A673 (cell line): ENCODE measurements around the gene LDHAL6B.

Source experiments
- EZH2 ChIP-seq: fragments of 200-600 bp; sonication (generic); IDR thresholded peaks from 2 replicates; pipeline ENCODE4 v1.6.1; 2017; ENCODE audit warnings: borderline replicate concordance, low read depth, mild to moderate bottlenecking, mixed read lengths, antibody characterized with exemption, low read length; ENCODE audit not compliant: poor library complexity, severe bottlenecking
- TF ChIP-seq, protein P1 (sequence below): fragments of 300-800, 200-600 bp; sonication (generic); conservative IDR thresholded peaks from 2 replicates; pipeline ENCODE4 v1.5.1; 2017; ENCODE audit warnings: low read depth, mild to moderate bottlenecking, antibody characterized with exemption, low read length, moderate library complexity, mixed read lengths

DNA sequence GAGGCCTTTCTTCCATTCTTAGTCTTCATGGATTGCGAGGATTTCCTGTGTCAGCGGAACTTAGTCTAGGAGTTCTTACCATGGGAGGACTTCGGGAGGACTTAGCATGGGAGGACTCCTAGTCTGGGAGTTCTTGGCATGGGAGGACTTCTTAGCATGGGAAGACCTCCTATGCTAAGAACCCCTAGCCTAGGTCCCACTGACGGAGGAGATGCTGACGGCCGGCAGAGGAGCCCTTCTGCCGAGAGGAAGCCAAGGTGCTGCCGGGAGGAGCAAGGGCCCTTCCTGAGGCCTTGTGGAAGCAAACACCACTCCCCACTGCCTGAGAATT lies 35.6 kb upstream of the LDHAL6B start:
- TF ChIP-seq, protein P1, sequence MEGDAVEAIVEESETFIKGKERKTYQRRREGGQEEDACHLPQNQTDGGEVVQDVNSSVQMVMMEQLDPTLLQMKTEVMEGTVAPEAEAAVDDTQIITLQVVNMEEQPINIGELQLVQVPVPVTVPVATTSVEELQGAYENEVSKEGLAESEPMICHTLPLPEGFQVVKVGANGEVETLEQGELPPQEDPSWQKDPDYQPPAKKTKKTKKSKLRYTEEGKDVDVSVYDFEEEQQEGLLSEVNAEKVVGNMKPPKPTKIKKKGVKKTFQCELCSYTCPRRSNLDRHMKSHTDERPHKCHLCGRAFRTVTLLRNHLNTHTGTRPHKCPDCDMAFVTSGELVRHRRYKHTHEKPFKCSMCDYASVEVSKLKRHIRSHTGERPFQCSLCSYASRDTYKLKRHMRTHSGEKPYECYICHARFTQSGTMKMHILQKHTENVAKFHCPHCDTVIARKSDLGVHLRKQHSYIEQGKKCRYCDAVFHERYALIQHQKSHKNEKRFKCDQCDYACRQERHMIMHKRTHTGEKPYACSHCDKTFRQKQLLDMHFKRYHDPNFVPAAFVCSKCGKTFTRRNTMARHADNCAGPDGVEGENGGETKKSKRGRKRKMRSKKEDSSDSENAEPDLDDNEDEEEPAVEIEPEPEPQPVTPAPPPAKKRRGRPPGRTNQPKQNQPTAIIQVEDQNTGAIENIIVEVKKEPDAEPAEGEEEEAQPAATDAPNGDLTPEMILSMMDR, result no peak
- TF ChIP-seq EZH2, result no peak
